Measurements from ENCODE around the gene ANKRD13D. TPM values are rescaled to one million over a fixed set of nuclear protein-coding genes. Genes with fewer than 3 reads are reported as not detected.

ANKRD13D gene
- total RNA-seq, 1 donor from 2014 or later, result 40.8 TPM

GRCh38 chr11:67274768-67275605, 14.1 kb upstream of the ANKRD13D start:
- Histone ChIP-seq H3K36me3 (ENCODE audit: insufficient read depth, low read length) (no peaks in the 10 kb centered on the region), H3K27ac (ENCODE audit: low read depth, low read length) (no peak overlapping the region), H3K79me2 (ENCODE audit: insufficient read depth, low read length) (peaks cover 77% of the 10 kb centered on the region), H3K9ac (ENCODE audit: low read length) (no peak overlapping the region), H3K4me1 (ENCODE audit: insufficient read depth, low read length) (peaks cover 18% of the 10 kb centered on the region), H4K20me1 (ENCODE audit: insufficient read depth, low read length) (peaks cover 33% of the 10 kb centered on the region), H3K4me2 (ENCODE audit: low read length) (no peak overlapping the region), H3K4me3 (ENCODE audit: insufficient read depth, low read depth, low read length) (no peak overlapping the region), H3K9me3 (ENCODE audit: insufficient read depth, low read depth, low read length) (no peaks in the 10 kb centered on the region), H3K27me3 (ENCODE audit: insufficient read depth, low read length) (no peaks in the 10 kb centered on the region), H2AFZ (ENCODE audit: low read depth, low read length) (no peak overlapping the region)
- H3K4me1 Mint-ChIP-seq (ENCODE audit: low read depth, unreplicated experiment), result peaks cover 9% of the 10 kb centered on the region
- H3K27ac Mint-ChIP-seq (ENCODE audit: unreplicated experiment), result no peak overlapping the region
- FAIRE-seq, result no peak
- no peaks in the 10 kb centered on the region for H3K27me3 Mint-ChIP-seq (ENCODE audit: low read depth, unreplicated experiment)
- no peaks in the 10 kb centered on the region for H3K36me3 Mint-ChIP-seq (ENCODE audit: low read depth, unreplicated experiment)
- H3K9me3 Mint-ChIP-seq (ENCODE audit: unreplicated experiment), result no peaks in the 10 kb centered on the region
- DNase-seq (ENCODE audit: low read depth), result no peak
- no peak for TF ChIP-seq EZH2 (IDR thresholded peaks at IDR 0.05; ENCODE audit: insufficient read depth, low read length)
- TF ChIP-seq CTCF (IDR thresholded peaks at IDR 0.05; ENCODE audit: insufficient read depth, low read depth, low read length), result no peak
- H3K4me3 Mint-ChIP-seq (ENCODE audit: unreplicated experiment), result no peak overlapping the region

GRCh38 chr11:67275606-67276409, 13.3 kb upstream of the ANKRD13D start:
- no peaks in the 10 kb centered on the region for H3K36me3 Mint-ChIP-seq (ENCODE audit: low read depth, unreplicated experiment)
- H3K27ac Mint-ChIP-seq (ENCODE audit: unreplicated experiment), result no peak overlapping the region
- Histone ChIP-seq H2AFZ (ENCODE audit: low read depth, low read length) (no peak overlapping the region), H3K27me3 (ENCODE audit: insufficient read depth, low read length) (no peaks in the 10 kb centered on the region), H3K4me2 (ENCODE audit: low read length) (no peak overlapping the region), H3K9ac (ENCODE audit: low read length) (no peak overlapping the region), H3K4me3 (ENCODE audit: insufficient read depth, low read depth, low read length) (no peak overlapping the region), H3K9me3 (ENCODE audit: insufficient read depth, low read depth, low read length) (no peaks in the 10 kb centered on the region), H4K20me1 (ENCODE audit: insufficient read depth, low read length) (peaks cover 25% of the 10 kb centered on the region), H3K36me3 (ENCODE audit: insufficient read depth, low read length) (no peaks in the 10 kb centered on the region), H3K27ac (ENCODE audit: low read depth, low read length) (no peak overlapping the region), H3K4me1 (ENCODE audit: insufficient read depth, low read length) (peaks cover 10% of the 10 kb centered on the region), H3K79me2 (ENCODE audit: insufficient read depth, low read length) (peaks cover 69% of the 10 kb centered on the region)
- H3K4me3 Mint-ChIP-seq (ENCODE audit: unreplicated experiment), result no peak overlapping the region
- H3K4me1 Mint-ChIP-seq (ENCODE audit: low read depth, unreplicated experiment), result peaks cover 2% of the 10 kb centered on the region
- TF ChIP-seq EZH2 (IDR thresholded peaks at IDR 0.05; ENCODE audit: insufficient read depth, low read length), result no peak
- no peak for TF ChIP-seq CTCF (IDR thresholded peaks at IDR 0.05; ENCODE audit: insufficient read depth, low read depth, low read length)
- FAIRE-seq (no peak), DNase-seq (ENCODE audit: low read depth) (no peak)
- no peaks in the 10 kb centered on the region for H3K27me3 Mint-ChIP-seq (ENCODE audit: low read depth, unreplicated experiment)
- no peaks in the 10 kb centered on the region for H3K9me3 Mint-ChIP-seq (ENCODE audit: unreplicated experiment)

All from astrocyte (in vitro differentiated cells and primary cell).